ENCODE data around the gene B4GALNT4.
"Not testable (repeated sequence)": the region's sequence is repeated elsewhere in the genome, so short reads cannot be mapped to it uniquely, and the experiment has no call there.

Gene B4GALNT4

DNA sequence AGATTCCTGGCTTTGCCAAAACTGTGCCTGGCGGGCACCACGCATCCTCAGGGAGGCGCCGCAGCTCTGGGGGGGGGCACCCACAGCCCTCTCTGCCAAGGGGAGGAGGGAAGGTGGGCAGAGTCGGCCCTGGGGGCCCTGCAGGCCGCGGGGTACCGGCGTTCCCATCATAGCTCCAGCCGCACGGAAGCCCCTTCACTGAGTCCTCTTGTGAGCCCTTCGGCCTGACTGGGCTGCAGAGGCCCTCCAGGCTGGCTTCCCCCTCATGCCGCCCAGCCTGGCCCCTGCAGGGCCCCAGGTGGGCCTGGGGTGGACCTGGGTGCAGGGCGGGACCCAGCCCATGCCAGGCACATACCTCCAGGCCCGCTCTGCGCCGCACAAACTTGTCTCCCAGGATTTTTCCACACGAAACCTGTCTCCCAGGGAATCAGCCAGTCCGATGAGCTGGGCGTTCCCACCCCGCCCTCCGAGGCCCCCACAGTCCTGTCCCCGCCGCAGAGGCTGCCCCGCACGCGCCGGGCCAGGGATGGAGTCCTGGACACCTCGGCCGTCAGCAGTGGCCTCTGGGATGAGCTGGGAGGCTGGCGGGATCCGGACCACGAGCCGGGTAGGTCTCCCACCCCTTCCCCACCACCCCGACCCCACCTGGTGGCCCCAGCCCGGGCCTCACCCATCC, 22.9 kb downstream of the B4GALNT4 start:
- no peak for FAIRE-seq

DNA sequence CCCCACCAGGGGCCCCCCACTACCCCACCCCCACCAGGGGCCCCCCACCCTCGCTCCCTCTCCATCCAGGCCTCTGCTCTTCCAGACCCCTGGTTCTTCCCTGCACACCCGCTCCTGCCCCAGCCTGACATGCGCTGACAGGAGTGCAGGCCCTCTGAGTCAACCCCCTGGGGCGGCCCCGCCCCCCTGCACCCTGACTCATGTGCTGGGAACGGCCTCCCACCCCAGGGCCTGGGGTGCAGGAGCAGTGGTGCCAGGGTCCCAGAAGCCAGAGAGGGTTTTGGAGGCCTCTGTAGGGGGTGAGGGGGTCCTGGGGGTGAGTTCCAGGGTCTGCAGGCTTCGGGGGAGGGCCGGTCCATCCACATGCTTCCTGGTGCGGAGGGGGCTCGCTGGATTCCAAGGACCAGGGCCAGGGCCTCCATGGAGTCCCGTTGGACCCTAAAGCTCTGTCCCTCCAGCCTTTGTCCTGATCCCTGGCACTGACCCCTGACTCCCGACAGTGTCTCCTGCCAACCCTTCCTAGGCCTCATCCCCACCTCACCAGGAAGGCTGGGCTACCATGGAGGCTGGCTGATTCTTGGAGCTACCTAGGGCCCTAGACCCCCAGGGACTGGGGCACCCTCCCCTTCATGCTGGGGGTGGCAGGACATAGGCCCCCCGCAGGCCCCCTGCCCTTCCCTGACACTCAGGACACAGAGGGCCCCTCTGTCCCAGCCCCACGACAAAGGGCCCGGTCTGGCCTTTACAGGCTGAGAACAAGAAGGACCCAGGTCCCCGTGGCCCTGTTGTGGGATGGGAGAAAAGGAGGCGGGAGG, 24.1 kb downstream of the B4GALNT4 start:
- peak; percentile 85 for DNase-seq (ENCODE audit: low spot score)
- no peak for FAIRE-seq

More for the DNA sequence above, 22.9 kb downstream of the B4GALNT4 start:
- no peak for DNase-seq (ENCODE audit: low spot score)

DNA sequence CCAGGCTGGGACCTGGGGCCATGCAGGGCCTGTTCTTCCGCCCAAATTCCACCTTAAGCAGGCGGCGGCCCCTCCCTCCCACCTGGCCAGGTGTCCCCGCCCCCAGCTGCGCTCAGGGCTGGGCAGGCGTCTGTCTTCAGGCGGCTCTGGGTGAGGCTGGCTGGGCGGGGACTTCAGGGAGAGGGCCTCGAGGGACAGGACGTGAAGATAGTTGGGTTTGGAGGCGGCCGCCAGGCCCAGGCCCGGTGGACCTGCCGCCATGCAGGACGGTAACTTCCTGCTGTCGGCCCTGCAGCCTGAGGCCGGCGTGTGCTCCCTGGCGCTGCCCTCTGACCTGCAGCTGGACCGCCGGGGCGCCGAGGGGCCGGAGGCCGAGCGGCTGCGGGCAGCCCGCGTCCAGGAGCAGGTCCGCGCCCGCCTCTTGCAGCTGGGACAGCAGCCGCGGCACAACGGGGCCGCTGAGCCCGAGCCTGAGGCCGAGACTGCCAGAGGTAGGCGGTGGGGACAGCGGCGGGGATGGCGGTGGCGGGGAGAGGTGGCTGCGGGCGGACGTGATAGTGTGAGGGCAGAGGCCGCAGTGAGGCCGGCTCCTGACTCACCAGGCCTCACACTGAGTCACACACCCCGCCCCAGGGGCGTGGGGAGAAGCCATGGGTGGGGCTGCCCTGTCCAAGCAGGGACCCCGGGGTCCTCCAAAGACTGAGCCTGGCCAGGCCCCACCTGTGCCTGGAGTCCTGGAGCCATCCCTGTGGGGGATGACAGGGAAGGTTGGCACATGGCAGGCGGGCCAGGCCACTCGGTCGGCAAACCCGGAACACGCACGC, 24.9 kb downstream of the B4GALNT4 start, which contains the start of gene PKP3:
Gene PKP3, plus strand, starts transcription at position 176 of the 824 bp plus-strand sequence. Its CDS starts 84 bp downstream, at position 260.
- FAIRE-seq (no peak), DNase-seq (ENCODE audit: low spot score) (peak; percentile 75)

DNA sequence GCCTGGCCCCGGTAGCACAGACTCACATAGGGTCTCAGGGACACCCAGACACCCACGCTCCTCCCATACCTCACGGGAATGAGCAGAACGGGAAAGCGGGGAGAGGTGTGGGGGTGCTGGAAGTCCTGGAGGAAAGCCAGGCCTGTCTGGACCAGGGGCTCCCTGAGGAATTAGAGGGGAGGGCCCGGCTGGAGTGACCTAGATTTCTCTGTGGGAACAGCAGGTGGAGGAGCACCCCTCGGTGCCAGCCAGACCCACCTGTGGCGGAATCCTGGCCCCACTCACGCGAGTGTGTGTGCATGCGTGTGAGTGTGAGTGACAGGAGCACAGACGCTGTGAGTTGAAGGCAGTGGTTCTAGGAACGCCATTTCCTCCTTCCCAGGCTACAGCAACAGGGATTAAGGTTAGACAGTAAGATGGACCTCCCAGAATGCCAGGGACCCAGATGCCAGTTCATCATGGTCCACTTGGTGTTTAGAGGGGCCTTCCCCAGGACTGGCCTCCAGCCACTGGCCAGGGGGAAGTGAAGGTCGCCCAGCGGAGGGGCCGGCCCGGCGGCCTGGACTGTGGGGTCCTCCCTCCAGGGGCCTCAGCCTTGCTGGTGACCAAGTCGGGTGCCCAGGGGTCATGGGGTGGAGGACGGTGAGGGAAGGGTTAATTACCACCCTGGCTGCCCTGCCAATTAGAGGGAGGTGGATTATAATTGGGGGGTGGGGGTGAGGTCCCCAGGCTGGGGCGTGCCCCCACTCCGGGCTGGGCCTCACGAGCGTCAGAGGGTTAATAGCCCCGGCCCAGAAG, 25.8 kb downstream of the B4GALNT4 start:
- DNase-seq (ENCODE audit: low spot score): no peak
- no peak for FAIRE-seq

DNA sequence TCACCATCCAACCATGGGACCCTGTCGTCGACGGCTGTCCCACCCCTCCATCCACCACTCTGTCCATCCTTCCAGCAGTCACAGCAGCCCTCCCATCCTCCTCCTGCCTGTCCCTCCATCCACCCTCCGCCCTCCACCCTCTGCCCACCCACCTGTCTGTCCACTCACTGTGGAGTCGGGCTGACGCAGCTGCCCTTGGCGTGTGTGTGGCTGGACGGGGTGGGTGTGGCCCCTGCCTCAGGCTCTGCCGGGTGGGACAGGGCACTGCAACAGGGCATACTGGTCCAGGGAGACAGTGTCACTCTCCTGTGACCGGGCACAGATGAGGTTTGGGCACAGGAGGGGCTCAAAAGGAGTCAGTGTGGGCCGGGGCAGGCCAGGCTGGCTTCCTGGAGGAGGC, 26.6 kb downstream of the B4GALNT4 start:
- FAIRE-seq (no peak), DNase-seq (ENCODE audit: low spot score) (no peak)

DNA sequence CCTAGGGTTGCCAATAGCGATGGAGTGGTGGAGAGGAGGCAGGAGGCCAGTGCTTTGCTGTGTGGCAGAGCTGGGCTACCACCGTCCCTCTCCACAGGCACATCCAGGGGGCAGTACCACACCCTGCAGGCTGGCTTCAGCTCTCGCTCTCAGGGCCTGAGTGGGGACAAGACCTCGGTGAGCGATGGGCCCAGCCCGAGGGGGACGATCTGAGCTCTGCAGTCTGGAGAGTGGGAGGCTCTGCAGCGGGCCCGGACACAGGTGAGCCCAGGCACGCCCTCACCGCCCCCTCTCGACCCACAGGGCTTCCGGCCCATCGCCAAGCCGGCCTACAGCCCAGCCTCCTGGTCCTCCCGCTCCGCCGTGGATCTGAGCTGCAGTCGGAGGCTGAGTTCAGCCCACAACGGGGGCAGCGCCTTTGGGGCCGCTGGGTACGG, 27.2 kb downstream of the B4GALNT4 start:
- FAIRE-seq (no peak), DNase-seq (ENCODE audit: low spot score) (peak; percentile 30)

DNA sequence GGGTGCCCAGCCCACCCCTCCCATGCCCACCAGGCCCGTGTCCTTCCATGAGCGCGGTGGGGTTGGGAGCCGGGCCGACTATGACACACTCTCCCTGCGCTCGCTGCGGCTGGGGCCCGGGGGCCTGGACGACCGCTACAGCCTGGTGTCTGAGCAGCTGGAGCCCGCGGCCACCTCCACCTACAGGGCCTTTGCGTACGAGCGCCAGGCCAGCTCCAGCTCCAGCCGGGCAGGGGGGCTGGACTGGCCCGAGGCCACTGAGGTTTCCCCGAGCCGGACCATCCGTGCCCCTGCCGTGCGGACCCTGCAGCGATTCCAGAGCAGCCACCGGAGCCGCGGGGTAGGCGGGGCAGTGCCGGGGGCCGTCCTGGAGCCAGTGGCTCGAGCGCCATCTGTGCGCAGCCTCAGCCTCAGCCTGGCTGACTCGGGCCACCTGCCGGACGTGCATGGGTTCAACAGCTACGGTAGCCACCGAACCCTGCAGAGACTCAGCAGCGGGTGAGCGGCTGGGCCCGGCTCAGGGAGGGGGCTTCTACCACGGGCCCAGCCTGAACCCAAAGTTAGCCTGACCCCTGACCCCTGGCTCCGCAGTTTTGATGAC, 27.7 kb downstream of the B4GALNT4 start:
- no peak for DNase-seq (ENCODE audit: low spot score)
- no peak for FAIRE-seq

DNA sequence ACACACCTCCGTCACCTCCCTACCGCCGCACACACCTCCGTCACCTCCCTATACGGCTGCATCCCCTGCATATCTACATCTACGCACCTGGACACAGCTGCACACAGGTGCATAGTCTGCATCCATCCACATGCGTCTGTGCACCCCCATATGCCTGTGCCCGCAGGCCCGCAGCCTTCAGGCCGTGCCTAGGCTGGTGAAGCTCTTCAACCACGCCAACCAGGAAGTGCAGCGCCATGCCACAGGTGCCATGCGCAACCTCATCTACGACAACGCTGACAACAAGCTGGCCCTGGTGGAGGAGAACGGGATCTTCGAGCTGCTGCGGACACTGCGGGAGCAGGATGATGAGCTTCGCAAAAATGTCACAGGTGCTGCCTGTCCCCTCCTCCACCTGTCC, 29.5 kb downstream of the B4GALNT4 start:
- no peak for DNase-seq (ENCODE audit: low spot score)
- no peak for FAIRE-seq

DNA sequence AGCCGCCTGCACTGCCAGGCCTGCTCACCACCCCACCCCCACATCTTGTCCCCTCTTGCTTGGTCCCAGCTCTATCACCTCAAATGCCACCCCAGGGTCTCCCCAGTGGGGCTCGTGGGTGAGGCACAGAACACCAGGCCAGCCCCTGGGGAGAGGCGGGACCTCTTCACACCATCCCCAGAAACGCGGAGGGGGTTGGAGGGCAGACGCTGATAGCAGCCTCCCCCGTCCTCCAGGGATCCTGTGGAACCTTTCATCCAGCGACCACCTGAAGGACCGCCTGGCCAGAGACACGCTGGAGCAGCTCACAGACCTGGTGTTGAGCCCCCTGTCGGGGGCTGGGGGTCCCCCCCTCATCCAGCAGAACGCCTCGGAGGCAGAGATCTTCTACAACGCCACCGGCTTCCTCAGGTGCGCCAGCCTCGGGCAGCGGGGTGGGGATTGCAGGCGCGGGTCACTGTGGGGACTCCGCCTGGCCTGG, 30.5 kb downstream of the B4GALNT4 start:
- DNase-seq (ENCODE audit: low spot score) (no peak), FAIRE-seq (no peak)

DNA sequence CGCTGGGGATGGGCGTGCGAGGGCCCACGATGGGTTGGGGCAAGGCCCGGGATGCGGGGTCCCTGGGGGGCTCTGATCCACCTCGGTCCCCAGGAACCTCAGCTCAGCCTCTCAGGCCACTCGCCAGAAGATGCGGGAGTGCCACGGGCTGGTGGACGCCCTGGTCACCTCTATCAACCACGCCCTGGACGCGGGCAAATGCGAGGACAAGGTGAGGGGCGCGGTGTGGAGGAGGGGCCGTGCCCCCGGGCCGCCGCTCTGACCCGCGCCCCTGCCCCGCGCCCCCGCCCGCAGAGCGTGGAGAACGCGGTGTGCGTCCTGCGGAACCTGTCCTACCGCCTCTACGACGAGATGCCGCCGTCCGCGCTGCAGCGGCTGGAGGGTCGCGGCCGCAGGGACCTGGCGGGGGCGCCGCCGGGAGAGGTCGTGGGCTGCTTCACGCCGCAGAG, 31.0 kb downstream of the B4GALNT4 start:
- FAIRE-seq: no peak
- DNase-seq (ENCODE audit: low spot score): no peak

DNA sequence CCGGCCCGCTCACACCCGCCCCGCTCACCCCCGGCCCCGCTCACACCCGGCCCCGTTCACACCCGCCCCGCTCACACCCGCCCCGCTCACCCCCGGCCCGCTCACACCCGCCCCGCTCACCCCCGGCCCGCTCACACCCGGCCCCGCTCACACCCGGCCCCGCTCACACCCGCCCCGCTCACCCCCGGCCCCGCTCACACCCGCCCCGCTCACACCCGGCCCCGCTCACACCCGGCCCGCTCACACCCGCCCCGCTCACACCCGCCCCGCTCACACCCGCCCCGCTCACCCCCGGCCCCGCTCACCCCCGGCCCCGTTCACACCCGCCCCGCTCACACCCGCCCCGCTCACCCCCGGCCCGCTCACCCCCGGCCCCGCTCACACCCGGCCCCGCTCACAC, 31.9 kb downstream of the B4GALNT4 start:
- not testable (repeated sequence) for FAIRE-seq; DNase-seq (ENCODE audit: low spot score)

DNA sequence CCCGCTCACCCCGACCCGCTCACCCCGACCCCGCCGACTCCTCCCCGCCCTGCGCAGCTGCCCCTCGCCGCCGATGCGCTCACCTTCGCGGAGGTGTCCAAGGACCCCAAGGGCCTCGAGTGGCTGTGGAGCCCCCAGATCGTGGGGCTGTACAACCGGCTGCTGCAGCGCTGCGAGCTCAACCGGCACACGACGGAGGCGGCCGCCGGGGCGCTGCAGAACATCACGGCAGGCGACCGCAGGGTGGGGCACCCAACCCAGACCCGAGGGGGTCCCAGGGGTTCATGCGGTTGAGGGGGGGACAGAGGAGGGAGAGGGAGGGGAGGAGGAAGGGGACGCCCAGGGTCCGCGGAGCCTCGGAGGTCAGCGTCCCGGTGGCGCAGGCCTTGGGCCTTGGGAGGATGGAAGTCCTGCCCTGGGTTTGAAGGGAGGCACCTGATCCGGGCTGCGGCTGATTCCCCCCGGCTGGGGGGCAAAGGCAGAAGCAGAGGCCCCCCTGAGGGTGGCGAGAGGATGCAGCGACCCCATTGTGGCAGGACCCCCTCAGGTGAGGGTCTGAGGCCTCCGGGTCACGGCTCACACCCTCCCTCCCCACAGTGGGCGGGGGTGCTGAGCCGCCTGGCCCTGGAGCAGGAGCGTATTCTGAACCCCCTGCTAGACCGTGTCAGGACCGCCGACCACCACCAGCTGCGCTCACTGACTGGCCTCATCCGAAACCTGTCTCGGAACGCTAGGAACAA, 33.9 kb downstream of the B4GALNT4 start:
- FAIRE-seq (no peak), DNase-seq (ENCODE audit: low spot score) (no peak)

DNA sequence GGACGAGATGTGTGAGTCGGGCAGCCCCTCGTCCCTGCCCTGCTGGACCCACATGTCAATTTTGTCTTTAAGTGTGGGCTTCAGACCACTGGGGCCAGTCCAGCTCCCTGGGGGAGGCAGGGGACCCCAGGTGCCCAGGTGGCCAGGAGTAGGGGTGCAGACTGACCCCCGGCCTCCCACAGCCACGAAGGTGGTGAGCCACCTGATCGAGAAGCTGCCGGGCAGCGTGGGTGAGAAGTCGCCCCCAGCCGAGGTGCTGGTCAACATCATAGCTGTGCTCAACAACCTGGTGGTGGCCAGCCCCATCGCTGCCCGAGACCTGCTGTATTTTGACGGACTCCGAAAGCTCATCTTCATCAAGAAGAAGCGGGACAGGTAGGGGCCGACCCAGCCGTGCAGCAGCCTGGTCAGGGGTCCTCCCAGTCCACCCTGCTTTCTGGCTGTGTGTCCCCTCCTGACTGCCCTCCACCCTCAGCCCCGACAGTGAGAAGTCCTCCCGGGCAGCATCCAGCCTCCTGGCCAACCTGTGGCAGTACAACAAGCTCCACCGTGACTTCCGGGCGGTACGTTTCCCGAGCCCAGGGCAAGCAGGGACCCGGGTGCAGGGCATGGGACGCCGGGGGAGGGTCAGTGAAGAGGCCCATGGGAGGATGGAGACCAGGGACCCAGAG, 34.6 kb downstream of the B4GALNT4 start:
- DNase-seq (ENCODE audit: low spot score): no peak
- no peak for FAIRE-seq

DNA sequence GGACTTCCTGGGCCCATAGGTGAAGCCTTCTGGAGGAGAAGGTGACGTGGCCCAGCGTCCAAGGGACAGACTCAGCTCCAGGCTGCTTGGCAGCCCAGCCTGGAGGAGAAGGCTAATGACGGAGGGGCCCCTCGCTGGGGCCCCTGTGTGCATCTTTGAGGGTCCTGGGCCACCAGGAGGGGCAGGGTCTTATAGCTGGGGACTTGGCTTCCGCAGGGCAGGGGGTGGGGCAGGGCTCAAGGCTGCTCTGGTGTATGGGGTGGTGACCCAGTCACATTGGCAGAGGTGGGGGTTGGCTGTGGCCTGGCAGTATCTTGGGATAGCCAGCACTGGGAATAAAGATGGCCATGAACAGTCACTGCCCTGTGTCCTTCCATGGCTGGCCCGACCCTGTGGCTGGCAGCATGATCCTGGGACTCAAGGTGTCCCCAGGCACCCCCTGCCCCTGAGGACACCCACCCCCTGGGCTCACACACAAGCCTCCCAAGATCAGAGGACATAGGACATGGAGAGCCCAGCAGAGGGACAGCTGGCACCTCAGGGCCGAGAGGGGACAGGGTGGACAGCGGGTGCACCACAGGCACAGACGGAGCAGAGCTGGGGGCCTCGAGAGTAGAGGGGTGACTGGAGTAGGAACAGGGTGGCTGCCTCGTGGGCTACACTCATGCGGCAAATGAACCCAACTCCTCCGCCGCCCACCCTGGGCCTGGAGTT, 35.4 kb downstream of the B4GALNT4 start:
- DNase-seq (ENCODE audit: low spot score) (no peak), FAIRE-seq (no peak)

DNA sequence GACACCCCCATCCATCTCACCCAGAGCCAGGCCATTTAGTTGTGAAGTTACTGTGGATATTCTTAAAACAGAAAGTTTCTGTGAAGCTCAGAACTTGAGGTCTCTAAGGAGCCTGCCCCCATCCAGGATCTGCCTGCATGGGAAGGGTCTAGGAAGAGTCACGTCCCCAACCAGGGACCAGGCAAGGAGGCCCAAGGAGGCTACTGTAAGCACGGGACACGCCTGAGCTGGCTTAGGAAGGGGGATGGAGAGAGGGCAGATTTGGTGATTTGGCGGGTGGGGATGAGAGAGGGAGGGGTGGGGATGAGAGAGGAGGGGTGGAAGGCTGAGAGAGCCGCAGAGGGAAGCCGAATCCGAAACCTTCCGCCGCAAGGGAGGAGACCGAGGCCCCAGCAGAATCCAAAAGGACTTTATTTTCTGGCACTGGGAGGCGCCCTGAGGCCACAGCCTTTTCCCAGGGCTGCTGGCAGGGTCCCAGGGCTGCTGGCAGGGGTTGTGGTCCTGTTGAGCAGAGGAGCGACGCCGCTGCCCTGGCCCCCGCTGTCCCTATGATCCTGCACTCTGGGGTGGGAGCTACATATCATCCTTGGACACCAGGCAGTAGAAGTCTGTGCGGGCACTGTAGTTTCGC, 36.1 kb downstream of the B4GALNT4 start:
- DNase-seq (ENCODE audit: low spot score) (no peak), FAIRE-seq (no peak)

DNA sequence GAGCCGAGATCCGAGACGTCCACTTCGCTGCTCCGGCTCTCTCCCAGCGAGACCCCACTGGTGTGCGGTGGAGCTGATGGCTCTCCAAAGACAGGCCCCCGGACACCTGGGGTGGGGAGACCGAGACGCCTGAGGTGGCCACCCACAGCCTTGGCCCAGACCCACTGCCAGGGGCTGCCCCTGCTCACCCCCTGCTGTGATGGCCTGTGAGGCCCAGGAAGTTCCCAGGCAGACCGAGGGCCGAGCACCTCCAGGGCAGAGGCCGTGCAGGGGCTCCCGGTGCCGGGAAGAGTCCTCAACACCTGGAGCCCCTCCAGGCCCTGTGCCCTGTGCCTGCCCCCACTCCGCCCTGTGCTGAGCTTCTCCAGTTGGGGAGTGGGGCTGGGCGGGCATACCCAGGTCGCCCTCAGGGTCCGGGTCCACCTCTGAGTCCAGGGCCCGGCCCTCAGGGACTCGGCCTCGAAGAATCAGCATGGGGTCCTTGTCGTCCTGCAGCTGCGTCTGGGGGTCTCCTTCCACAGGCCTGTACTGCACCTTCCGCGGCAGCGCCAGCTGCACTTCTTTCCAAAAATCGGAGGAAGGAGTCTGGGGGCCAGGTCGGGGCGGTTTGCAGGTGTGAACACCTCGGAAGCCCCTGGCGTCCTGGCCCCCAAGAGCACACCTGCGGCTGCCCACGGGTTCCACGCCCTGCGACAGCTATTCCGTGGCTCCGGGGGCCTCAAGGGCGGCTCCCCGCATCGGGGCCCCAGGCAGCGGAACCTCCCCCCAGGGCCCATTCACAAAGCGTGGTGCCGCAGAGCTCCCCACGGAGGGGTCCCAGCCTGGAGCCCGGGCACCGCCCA, 36.9 kb downstream of the B4GALNT4 start:
- FAIRE-seq (no peak), DNase-seq (ENCODE audit: low spot score) (no peak)

Data from urothelium cell line (cell line).